ENCODE measurements around the gene TEKT1.

DNA sequence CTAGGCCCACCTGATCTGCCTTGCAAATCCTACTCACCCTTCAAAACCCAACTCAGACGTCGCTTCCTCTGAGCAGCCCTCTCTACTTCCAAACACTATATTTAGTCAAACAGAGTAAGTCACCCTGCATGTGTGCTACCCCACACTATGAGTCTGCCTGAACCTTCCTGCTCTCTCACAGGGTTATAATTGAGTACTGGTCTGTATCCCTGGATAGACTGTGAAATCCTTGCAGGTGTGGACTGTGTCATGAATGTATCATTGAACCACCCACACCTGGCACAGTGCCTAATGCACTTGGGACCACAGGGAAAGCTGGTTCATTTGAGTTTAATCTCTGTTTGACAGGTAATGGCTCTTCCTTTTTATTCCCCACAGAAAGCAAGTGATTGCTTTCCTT, 52.1 kb downstream of the TEKT1 start:
- TF ChIP-seq, protein P1, sequence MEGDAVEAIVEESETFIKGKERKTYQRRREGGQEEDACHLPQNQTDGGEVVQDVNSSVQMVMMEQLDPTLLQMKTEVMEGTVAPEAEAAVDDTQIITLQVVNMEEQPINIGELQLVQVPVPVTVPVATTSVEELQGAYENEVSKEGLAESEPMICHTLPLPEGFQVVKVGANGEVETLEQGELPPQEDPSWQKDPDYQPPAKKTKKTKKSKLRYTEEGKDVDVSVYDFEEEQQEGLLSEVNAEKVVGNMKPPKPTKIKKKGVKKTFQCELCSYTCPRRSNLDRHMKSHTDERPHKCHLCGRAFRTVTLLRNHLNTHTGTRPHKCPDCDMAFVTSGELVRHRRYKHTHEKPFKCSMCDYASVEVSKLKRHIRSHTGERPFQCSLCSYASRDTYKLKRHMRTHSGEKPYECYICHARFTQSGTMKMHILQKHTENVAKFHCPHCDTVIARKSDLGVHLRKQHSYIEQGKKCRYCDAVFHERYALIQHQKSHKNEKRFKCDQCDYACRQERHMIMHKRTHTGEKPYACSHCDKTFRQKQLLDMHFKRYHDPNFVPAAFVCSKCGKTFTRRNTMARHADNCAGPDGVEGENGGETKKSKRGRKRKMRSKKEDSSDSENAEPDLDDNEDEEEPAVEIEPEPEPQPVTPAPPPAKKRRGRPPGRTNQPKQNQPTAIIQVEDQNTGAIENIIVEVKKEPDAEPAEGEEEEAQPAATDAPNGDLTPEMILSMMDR (optimal IDR thresholded peaks at IDR 0.05 in 1 of 3, IDR thresholded peaks at IDR 0.05 in 1 of 3, conservative IDR thresholded peaks at IDR 0.05 in 1 of 3; ENCODE audit: extremely low read depth in 1 of 3, insufficient read depth in 2 of 3, low read length in 3 of 3): no peak
- no peak for TF ChIP-seq EZH2 (IDR thresholded peaks at IDR 0.05; ENCODE audit: low read length)

Data from keratinocyte (primary cell).